GM23338 (cell line): ENCODE data around the gene EFNA4. TPM values are rescaled to one million over a fixed set of nuclear protein-coding genes. Genes with fewer than 3 reads are reported as not detected.
A peak's percentile ranks its signal among the peaks of the same experiment; 100 is the strongest.

Source experiments
- ATAC-seq: fragments of 200-7000 bp; cut with Tn5 transposase; 3 replicates; pipeline ENCODE4 v1.9.1; 2020
- DNase-seq: peaks from one replicate; pipeline ENCODE4 v3.0.0-alpha.2; 2015; ENCODE audit warnings: low spot score
- H2AFZ ChIP-seq: fragments of 200-600 bp; sonication (generic); 2 replicates; pipeline ENCODE4 v1.8.0; 2016; ENCODE audit warnings: antibody characterized with exemption, mild to moderate bottlenecking, moderate library complexity
- H3F3A ChIP-seq: fragments of 200-600 bp; sonication (generic); replicated peaks from 2 replicates; pipeline ENCODE4 v1.8.0; 2017; ENCODE audit warnings: antibody characterized with exemption, mixed run types, low read depth
- H3K27ac ChIP-seq: fragments of 200-600 bp; sonication (generic); 2 replicates; pipeline ENCODE4 v1.6.1; 2016; ENCODE audit warnings: low read depth
- H3K27me3 ChIP-seq: fragments of 200-600 bp; sonication (generic); 2 replicates; pipeline ENCODE4 v1.8.0; 2016; ENCODE audit warnings: mild to moderate bottlenecking, mixed run types, moderate library complexity; ENCODE audit not compliant: insufficient read depth
- H3K36me3 ChIP-seq: fragments of 200-600 bp; sonication (generic); 2 replicates; pipeline ENCODE4 v1.8.0; 2016; ENCODE audit warnings: mild to moderate bottlenecking; ENCODE audit not compliant: insufficient read depth
- H3K4me1 ChIP-seq: fragments of 200-600 bp; sonication (generic); 2 replicates; pipeline ENCODE4 v1.8.0; 2016; ENCODE audit warnings: mild to moderate bottlenecking, moderate library complexity; ENCODE audit not compliant: insufficient read depth
- H3K4me2 ChIP-seq: fragments of 200-600 bp; sonication (generic); 2 replicates; pipeline ENCODE4 v1.7.1; 2017; ENCODE audit warnings: mixed run types
- H3K4me3 ChIP-seq: fragments of 200-600 bp; sonication (generic); 2 replicates; pipeline ENCODE4 v1.6.1; 2016; ENCODE audit warnings: mixed run types
- H3K79me2 ChIP-seq: fragments of 200-600 bp; sonication (generic); replicated peaks from 2 replicates; pipeline ENCODE4 v1.8.0; 2017; ENCODE audit warnings: mild to moderate bottlenecking; ENCODE audit not compliant: insufficient read depth
- H3K9me2 ChIP-seq: fragments of 200-600 bp; sonication (generic); 2 replicates; pipeline ENCODE4 v1.8.0; 2017; ENCODE audit not compliant: insufficient read depth
- H4K20me1 ChIP-seq: fragments of 200-600 bp; sonication (generic); replicated peaks from 2 replicates; pipeline ENCODE4 v1.8.0; 2017; ENCODE audit warnings: mild to moderate bottlenecking; ENCODE audit not compliant: insufficient read depth
- H3K27ac Mint-ChIP-seq: 2 replicates; pipeline ENCODE4 v1.8.0; 2020; ENCODE audit warnings: inconsistent platforms, mild to moderate bottlenecking, moderate library complexity, mixed read lengths
- H3K27me3 Mint-ChIP-seq: 3 replicates; pipeline ENCODE4 v1.8.0; 2022; ENCODE audit warnings: low read depth, mild to moderate bottlenecking, moderate library complexity, mixed read lengths, inconsistent platforms; ENCODE audit not compliant: insufficient read depth, poor library complexity
- H3K36me3 Mint-ChIP-seq: 3 replicates; pipeline ENCODE4 v1.8.0; 2021; ENCODE audit warnings: low read depth, mild to moderate bottlenecking, inconsistent platforms, moderate library complexity, mixed read lengths
- H3K4me1 Mint-ChIP-seq: 3 replicates; pipeline ENCODE4 v1.8.0; 2020; ENCODE audit warnings: mild to moderate bottlenecking, inconsistent platforms, mixed read lengths
- H3K4me3 Mint-ChIP-seq: 3 replicates; pipeline ENCODE4 v1.8.0; 2021; ENCODE audit warnings: moderate library complexity, mild to moderate bottlenecking, inconsistent platforms, mixed read lengths
- H3K9me3 Mint-ChIP-seq: 3 replicates; pipeline ENCODE4 v1.8.0; 2020; ENCODE audit warnings: moderate library complexity, mild to moderate bottlenecking, inconsistent platforms, mixed read lengths
- CTCF ChIP-seq, 2 experiments: fragments of 200-600 bp in 1 of 2; sonication (generic) in 1 of 2; conservative IDR thresholded peaks; 2 replicates each; pipeline versions ENCODE4 v1.5.1 to v1.6.1; 2016 to 2017; ENCODE audit warnings: antibody characterized with exemption in 2 of 2, low read depth in 2 of 2, mild to moderate bottlenecking in 2 of 2, moderate library complexity in 1 of 2
- ETS1 ChIP-seq: IDR thresholded peaks from 2 replicates; pipeline ENCODE4 v1.6.1; 2016; ENCODE audit warnings: antibody characterized with exemption
- JUNB ChIP-seq: IDR thresholded peaks from one replicate; pipeline ENCODE4 v1.6.1; 2016; ENCODE audit warnings: antibody characterized with exemption; ENCODE audit not compliant: unreplicated experiment
- ZNF114 ChIP-seq: fragments of 250-450 bp; sonication (Bioruptor Pico); IDR thresholded peaks from 2 replicates; pipeline ENCODE4 v1.5.0; 2020; ENCODE audit warnings: mild to moderate bottlenecking, moderate library complexity
- ZNF331 ChIP-seq: fragments of 250-450 bp; sonication (Bioruptor Pico); IDR thresholded peaks from 2 replicates; pipeline ENCODE4 v1.5.0; 2020; ENCODE audit warnings: low read depth, mild to moderate bottlenecking, moderate library complexity
- ZNF462 ChIP-seq: fragments of 250-450 bp; sonication (Bioruptor Pico); IDR thresholded peaks from 2 replicates; pipeline ENCODE4 v1.5.0; 2020; ENCODE audit warnings: mild to moderate bottlenecking, moderate library complexity
- polyA plus RNA-seq: library from polyadenylated mRNA; unstranded; fragments of >200 nt; fragmentation: Nextera tagmentation; extraction: Ambion mirVana; gene quantifications from 2 replicates; pipeline ENCODE4 v1.2.1, GENCODE V29; 2016
- total RNA-seq: library from RNA; depleted of rRNA; stranded (reverse); fragments of >200 nt; shearing (Covaris generic); gene quantifications from 2 replicates; pipeline ENCODE4 v1.2.3, GENCODE V29; 2014

Gene EFNA4
- total and polyA plus RNA-seq, 2 experiments from 2014 or later, result 11.1 to 22.9 TPM

DNA sequence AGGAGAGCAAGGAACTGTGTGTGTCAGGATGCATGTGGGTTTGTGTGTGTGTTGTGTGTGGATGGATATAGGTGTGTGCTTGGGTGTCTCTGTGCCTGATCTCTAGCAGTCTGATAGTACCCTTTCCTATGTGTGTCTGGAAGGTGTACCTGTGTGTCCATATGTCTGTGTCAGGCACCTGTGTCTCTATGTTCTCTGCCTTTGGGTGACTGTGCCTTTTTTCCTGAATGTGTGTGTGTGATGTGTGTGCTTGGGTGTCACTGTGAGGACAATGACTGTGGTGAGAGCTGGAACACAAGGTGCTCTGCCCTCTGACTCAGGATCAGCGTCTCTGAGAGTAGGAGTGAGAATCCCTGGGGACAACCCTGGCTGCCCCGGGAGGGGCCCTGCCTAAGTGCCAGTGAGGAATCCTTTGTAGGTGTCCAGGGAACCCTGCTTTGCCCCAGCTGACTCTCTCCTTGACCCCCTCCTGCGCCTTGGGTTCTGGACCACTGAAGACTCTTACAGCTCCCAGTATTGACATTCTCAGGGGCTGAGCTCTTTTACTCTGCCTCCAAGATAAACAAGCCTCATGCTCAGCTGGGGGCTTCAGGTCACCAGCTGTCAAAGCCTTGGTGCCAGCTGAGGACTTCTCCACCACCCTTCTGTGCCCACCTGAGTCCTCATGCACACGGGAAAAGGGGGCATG lies 14.4 kb downstream of the EFNA4 start:
- Histone ChIP-seq H3K4me3 (peak overlapping the region; percentile 83), H3K4me1 (peaks cover 22% of the 10 kb centered on the region), H3K27me3 (peaks cover 79% of the 10 kb centered on the region), H4K20me1 (0 out of 2 replicates have a peak, but pooled peaks cover 6% of the 10 kb centered on the region), H3F3A (peaks cover 12% of the 10 kb centered on the region; the same call in 1 of the 2 replicates), H3K4me2 (peak overlapping the region; percentile 92), H3K9me2 (no peaks in the 10 kb centered on the region), H3K36me3 (no peaks in the 10 kb centered on the region), H3K27ac (no peak overlapping the region), H3K79me2 (no peaks in the 10 kb centered on the region), H2AFZ (peak overlapping the region; percentile 92)
- Mint-ChIP-seq H3K4me1 (peaks cover 29% of the 10 kb centered on the region), H3K27ac (no peak overlapping the region), H3K9me3 (no peaks in the 10 kb centered on the region), H3K27me3 (peaks cover 64% of the 10 kb centered on the region), H3K36me3 (no peaks in the 10 kb centered on the region; the same call in 2 of the 3 replicates), H3K4me3 (peak overlapping the region; percentile 80)
- no peak for ATAC-seq
- DNase-seq, result no peak
- TF ChIP-seq JUNB, result no peak
- no peak for TF ChIP-seq CTCF (conservative IDR thresholded peaks at IDR 0.05; ENCODE audit: low read depth in 2 of 2)
- TF ChIP-seq ETS1, result no peak
- no peak for TF ChIP-seq ZNF462 (CRISPR knock-in tag)
- TF ChIP-seq ZNF114 (CRISPR knock-in tag), result no peak
- no peak for TF ChIP-seq ZNF331 (CRISPR knock-in tag)
